H9 (cell line): Measurements from ENCODE around the gene SSBP3. TPM values are rescaled to one million over a fixed set of nuclear protein-coding genes. Genes with fewer than 3 reads are reported as not detected.
A peak's percentile ranks its signal among the peaks of the same experiment; 100 is the strongest.

Source experiments
- DNase-seq: peaks from one replicate; pipeline ENCODE4 v3.0.0-alpha.2; 2017
- H2AFZ ChIP-seq: one replicate; pipeline ENCODE4 v1.6.1; 2013; ENCODE audit warnings: mild to moderate bottlenecking, low read length, control low read depth, moderate library complexity
- H2AK5ac ChIP-seq: 2 replicates; pipeline ENCODE4 v1.6.1; 2013; ENCODE audit warnings: low read length, control low read depth, mixed read lengths; ENCODE audit not compliant: insufficient read length
- H2BK120ac ChIP-seq: one replicate; pipeline ENCODE4 v1.6.1; 2013; ENCODE audit warnings: low read depth, mild to moderate bottlenecking, low read length, control low read depth, inconsistent platforms; ENCODE audit not compliant: poor library complexity, severe bottlenecking
- H2BK12ac ChIP-seq: 2 replicates; pipeline ENCODE4 v1.6.1; 2013; ENCODE audit warnings: low read length, control low read depth, mixed read lengths, low read depth; ENCODE audit not compliant: insufficient read length
- H2BK15ac ChIP-seq: 2 replicates; pipeline ENCODE4 v1.6.1; 2013; ENCODE audit warnings: low read depth, low read length, control low read depth
- H2BK20ac ChIP-seq: one replicate; pipeline ENCODE4 v1.6.1; 2013; ENCODE audit warnings: low read depth, mild to moderate bottlenecking, low read length, control low read depth, inconsistent platforms; ENCODE audit not compliant: poor library complexity, severe bottlenecking
- H2BK5ac ChIP-seq: 2 replicates; pipeline ENCODE4 v1.6.1; 2013; ENCODE audit warnings: low read length, control low read depth, mixed read lengths; ENCODE audit not compliant: insufficient read length
- H3K14ac ChIP-seq: 2 replicates; pipeline ENCODE4 v1.6.1; 2013; ENCODE audit warnings: low read length, control low read depth; ENCODE audit not compliant: insufficient read depth
- H3K18ac ChIP-seq: 2 replicates; pipeline ENCODE4 v1.6.1; 2013; ENCODE audit warnings: low read depth, mild to moderate bottlenecking, mixed read lengths, low read length, control low read depth; ENCODE audit not compliant: insufficient read length
- H3K23ac ChIP-seq: 2 replicates; pipeline ENCODE4 v1.6.1; 2013; ENCODE audit warnings: low read length, control low read depth, mixed read lengths, low read depth; ENCODE audit not compliant: insufficient read length
- H3K23me2 ChIP-seq: 2 replicates; pipeline ENCODE4 v1.6.1; 2013; ENCODE audit warnings: low read depth, mild to moderate bottlenecking, mixed read lengths, low read length, control low read depth; ENCODE audit not compliant: insufficient read length, poor library complexity, severe bottlenecking
- H3K27ac ChIP-seq: 2 replicates; pipeline ENCODE4 v1.5.1; 2013; ENCODE audit warnings: low read length, control low read depth, mixed read lengths, low read depth; ENCODE audit not compliant: insufficient read length
- H3K27me3 ChIP-seq: 2 replicates; pipeline ENCODE4 v1.6.1; 2013; ENCODE audit warnings: low read length, control low read depth, inconsistent platforms; ENCODE audit not compliant: insufficient read depth
- H3K4ac ChIP-seq: 2 replicates; pipeline ENCODE4 v1.6.1; 2013; ENCODE audit warnings: low read depth, mild to moderate bottlenecking, control low read depth, inconsistent platforms, low read length, moderate library complexity
- H3K4me1 ChIP-seq: 2 replicates; pipeline ENCODE4 v1.6.1; 2013; ENCODE audit warnings: low read length, control low read depth, inconsistent platforms; ENCODE audit not compliant: insufficient read depth
- H3K4me2 ChIP-seq: 2 replicates; pipeline ENCODE4 v1.6.1; 2013; ENCODE audit warnings: low read length, control low read depth, mixed read lengths; ENCODE audit not compliant: insufficient read length, insufficient read depth
- H3K56ac ChIP-seq: 2 replicates; pipeline ENCODE4 v1.6.1; 2013; ENCODE audit warnings: low read depth, mild to moderate bottlenecking, mixed read lengths, low read length, control low read depth; ENCODE audit not compliant: insufficient read length
- H3K79me1 ChIP-seq: 2 replicates; pipeline ENCODE4 v1.6.1; 2013; ENCODE audit warnings: low read depth, mild to moderate bottlenecking, moderate library complexity, low read length, control low read depth, inconsistent platforms; ENCODE audit not compliant: insufficient read depth, poor library complexity, severe bottlenecking
- H3K79me2 ChIP-seq: 2 replicates; pipeline ENCODE4 v1.6.1; 2013; ENCODE audit warnings: low read length, control low read depth, inconsistent platforms; ENCODE audit not compliant: insufficient read depth
- H3K9ac ChIP-seq: 2 replicates; pipeline ENCODE4 v1.6.1; 2013; ENCODE audit warnings: low read length, control low read depth, mixed read lengths; ENCODE audit not compliant: insufficient read length; ENCODE audit errors: extremely low read depth
- H3K9me3 ChIP-seq: one replicate; pipeline ENCODE4 v1.6.1; 2013; ENCODE audit warnings: low read depth, low read length, inconsistent platforms; ENCODE audit not compliant: control insufficient read depth
- H3T11ph ChIP-seq: one replicate; pipeline ENCODE4 v1.6.1; 2013; ENCODE audit warnings: mild to moderate bottlenecking, low read length, control low read depth, inconsistent platforms
- H4K20me1 ChIP-seq: one replicate; pipeline ENCODE4 v1.6.1; 2013; ENCODE audit not compliant: control insufficient read depth, insufficient read length, insufficient read depth
- H4K5ac ChIP-seq: 2 replicates; pipeline ENCODE4 v1.6.1; 2013; ENCODE audit warnings: low read depth, mild to moderate bottlenecking, mixed read lengths, low read length, control low read depth; ENCODE audit not compliant: insufficient read length
- H4K8ac ChIP-seq: replicated peaks from 2 replicates; pipeline ENCODE4 v1.6.1; 2013; ENCODE audit warnings: low read length, control low read depth, mixed read lengths, low read depth; ENCODE audit not compliant: insufficient read length
- H4K91ac ChIP-seq: 2 replicates; pipeline ENCODE4 v1.6.1; 2013; ENCODE audit warnings: low read depth, mild to moderate bottlenecking, moderate library complexity, mixed read lengths, low read length, control low read depth; ENCODE audit not compliant: insufficient read length
- H3K27ac Mint-ChIP-seq, 3 experiments: 2 replicates in 2 of 3; 3 replicates in 1 of 3; pipeline ENCODE4 v1.8.0; 2020 to 2021; ENCODE audit warnings: mixed read lengths in 3 of 3, mild to moderate bottlenecking in 1 of 3, moderate library complexity in 1 of 3
- H3K27me3 Mint-ChIP-seq: 2 replicates; pipeline ENCODE4 v1.8.0; 2021; ENCODE audit warnings: low read depth, mild to moderate bottlenecking, moderate library complexity, mixed read lengths
- H3K36me3 Mint-ChIP-seq, 3 experiments: 2 replicates in 2 of 3; 3 replicates in 1 of 3; pipeline ENCODE4 v1.8.0; 2020 to 2021; ENCODE audit warnings: low read depth in 3 of 3, mixed read lengths in 3 of 3; ENCODE audit not compliant: insufficient read depth in 1 of 3
- H3K4me1 Mint-ChIP-seq, 2 experiments: 2 replicates each; pipeline ENCODE4 v1.8.0; 2020; ENCODE audit warnings: mixed read lengths in 2 of 2
- H3K4me3 Mint-ChIP-seq, 2 experiments: 2 replicates in 1 of 2; 3 replicates in 1 of 2; pipeline ENCODE4 v1.8.0; 2020 to 2021; ENCODE audit warnings: mild to moderate bottlenecking in 2 of 2, mixed read lengths in 2 of 2, moderate library complexity in 1 of 2
- H3K9me3 Mint-ChIP-seq, 2 experiments: 2 replicates in 1 of 2; 3 replicates in 1 of 2; pipeline ENCODE4 v1.8.0; 2020; ENCODE audit warnings: mild to moderate bottlenecking in 2 of 2, mixed read lengths in 2 of 2, moderate library complexity in 1 of 2
- CTCF ChIP-seq: fragments of 200-600 bp; sonication (generic); conservative IDR thresholded peaks from 3 replicates; pipeline ENCODE4 v1.8.0; 2021; ENCODE audit warnings: antibody characterized with exemption, mild to moderate bottlenecking
- WGBS: extraction: QIAGEN DNeasy Blood & Tissue Kit; methylation state at CpG from one replicate; pipeline ENCODE4 v1.1.7; 2013; ENCODE audit warnings: missing lambda C conversion rate, low lambda C conversion rate, mixed read lengths; ENCODE audit not compliant: insufficient read length; ENCODE audit errors: extremely low coverage; 5-methylcytosine and 5-hydroxymethylcytosine counted together
- total RNA-seq: library from RNA; stranded (reverse); gene quantifications from 2 replicates; pipeline ENCODE4 v1.2.1, GENCODE V29; 2021

SSBP3 gene
- total RNA-seq, 1 experiment from 2014 or later = 126 TPM

- Histone ChIP-seq H3K56ac (no peak overlapping the region), H2BK5ac (no peak overlapping the region), H3K4me2 (no peak overlapping the region), H3K4me1 (no peaks in the 10 kb centered on the region), H3K9ac (no peak overlapping the region), H4K5ac (no peak overlapping the region), H2BK12ac (no peak overlapping the region), H3K4ac (no peak overlapping the region), H2AFZ (no peak overlapping the region), H2AK5ac (no peak overlapping the region), H3K18ac (no peak overlapping the region), H4K91ac (no peak overlapping the region), H4K8ac (no peak overlapping the region), H3K23ac (no peak overlapping the region), H3K27ac (no peak overlapping the region), H3T11ph (no peak overlapping the region), H4K20me1 (no peaks in the 10 kb centered on the region), H3K27me3 (no peaks in the 10 kb centered on the region), H3K79me1 (no peaks in the 10 kb centered on the region), H2BK20ac (no peak overlapping the region), H3K9me3 (no peaks in the 10 kb centered on the region), H2BK15ac (no peak overlapping the region), H3K14ac (no peak overlapping the region), H2BK120ac (no peak overlapping the region), H3K79me2 (no peaks in the 10 kb centered on the region), H3K23me2 (no peaks in the 10 kb centered on the region)
- H3K36me3 Mint-ChIP-seq = peaks cover 7 to 35% (median 26%) of the 10 kb centered on the region in 3 experiments; a peak in 6 of 7 replicates
- no CpG with 5 or more reads among the region's 20 CpGs for WGBS
- H3K27ac Mint-ChIP-seq = 0 out of 7 replicates have a peak overlapping the region, but pooled peaks of 2 of the 3 experiments have one; percentile 19 to 82
- no peak for DNase-seq
- peaks cover 2% of the 10 kb centered on the region; the same call in 1 of the 2 replicates for H3K27me3 Mint-ChIP-seq
- no peaks in the 10 kb centered on the region for H3K9me3 Mint-ChIP-seq
- peaks cover 32 to 38% of the 10 kb centered on the region in 2 experiments for H3K4me1 Mint-ChIP-seq
- H3K4me3 Mint-ChIP-seq = no peak overlapping the region
- no peak for TF ChIP-seq CTCF
These were observed 180.1 kb downstream of the SSBP3 start for GRCh38 chr1:54225986-54226559.
